Kidney tubule cell (primary cell): ENCODE data around the gene SPTSSA.
"Not testable (repeated sequence)": the region's sequence is repeated elsewhere in the genome, so short reads cannot be mapped to it uniquely, and the experiment has no call there.

Experiments used
- DNase-seq: peaks from one replicate; pipeline ENCODE4 v3.0.0-alpha.2; 2018; ENCODE audit warnings: low spot score

The SPTSSA gene

DNA sequence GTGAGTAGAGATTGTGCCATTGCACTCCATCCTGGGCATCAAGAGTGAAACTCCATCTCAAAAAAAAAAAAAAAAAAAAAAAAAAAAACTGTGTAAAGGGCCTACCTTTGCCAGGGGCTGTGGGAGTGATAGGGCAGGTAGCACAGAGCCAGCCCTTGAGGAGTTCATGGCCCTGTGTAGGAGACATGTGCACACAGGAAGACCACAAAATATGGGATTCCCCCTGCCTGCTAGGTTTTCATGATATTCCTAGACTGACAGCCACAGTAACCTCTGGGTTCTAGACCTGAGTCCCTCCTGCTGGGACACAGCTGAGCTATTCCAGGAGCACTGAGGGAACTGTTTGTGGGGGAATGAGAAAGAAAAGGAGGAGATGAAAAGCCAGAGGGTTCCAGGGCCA lies 8.3 kb upstream of the SPTSSA start:
- DNase-seq = no peak

- DNase-seq = no peak
Measured at GRCh38 chr14:34466691-34467090, 4.7 kb upstream of the SPTSSA start.

DNA sequence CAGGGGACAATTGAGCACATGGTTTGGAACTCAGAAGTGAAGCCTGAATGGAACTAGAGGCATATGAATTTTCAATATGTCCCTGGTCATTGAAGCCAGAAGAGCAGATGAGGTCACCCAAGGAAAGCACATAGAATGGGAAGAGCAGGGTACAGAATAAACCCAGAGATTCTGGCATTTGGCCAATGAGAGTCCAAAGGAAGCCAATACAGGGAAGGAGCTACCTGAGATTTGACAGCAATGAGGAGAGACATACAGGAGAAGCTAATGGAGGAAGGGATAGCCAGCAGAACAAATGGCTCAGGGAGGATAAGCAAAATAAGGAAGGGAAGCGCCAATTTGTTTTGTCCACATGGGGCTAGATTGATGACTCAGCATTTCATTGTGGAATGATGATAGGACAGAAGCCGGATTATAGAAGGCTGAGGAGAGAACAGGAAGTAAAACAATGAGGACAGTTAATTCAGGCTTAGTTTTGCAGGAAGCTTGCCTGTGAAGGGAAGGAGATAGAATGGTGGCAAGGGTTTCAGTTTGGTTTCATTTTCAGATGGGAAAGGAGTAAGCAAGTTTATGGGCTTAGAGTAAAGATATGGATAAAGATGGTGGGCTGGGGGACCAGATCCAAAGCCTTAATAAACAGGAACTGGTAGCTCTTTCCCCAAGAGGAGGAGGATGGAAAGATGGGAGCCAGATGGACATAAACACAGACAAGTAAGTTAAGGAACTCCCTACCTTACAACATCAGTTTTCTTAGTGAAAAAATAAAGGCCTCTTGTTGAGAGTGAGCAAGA lies 3.2 kb upstream of the SPTSSA start:
- peak; percentile 53 for DNase-seq

GRCh38 chr14:34463598-34463961 lies 1.5 kb upstream of the SPTSSA start:
- no peak for DNase-seq

DNA sequence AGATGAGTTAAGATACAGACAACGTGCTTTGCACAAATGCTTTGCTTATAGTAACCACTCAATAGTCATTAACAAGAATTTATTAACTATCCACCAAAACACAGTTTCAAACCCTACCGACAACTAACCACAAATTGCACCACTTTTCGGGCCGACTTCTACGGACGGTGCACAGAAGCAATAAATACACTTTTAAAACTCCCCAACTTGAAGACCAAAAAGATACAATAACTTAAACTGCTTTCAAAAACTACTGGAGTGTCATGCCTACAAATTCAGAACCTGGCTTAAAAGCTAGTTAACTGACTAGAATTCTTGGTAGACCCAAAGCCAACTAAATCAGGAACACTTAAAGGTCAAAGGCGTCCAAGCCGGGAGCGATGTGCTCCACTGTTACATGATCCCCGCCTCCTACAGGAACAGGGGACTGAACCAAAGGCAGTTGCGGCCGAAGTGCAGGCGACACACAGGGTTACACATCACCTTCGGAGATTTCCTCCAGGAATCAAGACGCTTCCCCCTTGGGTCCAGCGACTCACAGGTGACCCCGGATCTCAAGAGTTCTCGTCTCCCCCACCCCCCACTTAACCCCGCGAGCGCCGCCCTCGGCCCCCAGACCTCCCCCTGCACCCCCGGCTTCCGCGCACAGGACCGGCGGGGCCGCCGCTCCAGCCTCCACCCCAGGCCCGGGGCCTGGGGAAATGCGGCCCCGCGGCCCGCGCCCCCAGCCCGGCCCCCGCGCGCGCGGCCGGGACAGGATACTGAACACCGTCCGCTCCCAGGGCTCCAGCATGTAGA lies 507 bp downstream of the SPTSSA start:
- peak; percentile 71 for DNase-seq

- DNase-seq = peak; percentile 10
Measured at GRCh38 chr14:34460841-34461240, 1.2 kb downstream of the SPTSSA start.

DNA sequence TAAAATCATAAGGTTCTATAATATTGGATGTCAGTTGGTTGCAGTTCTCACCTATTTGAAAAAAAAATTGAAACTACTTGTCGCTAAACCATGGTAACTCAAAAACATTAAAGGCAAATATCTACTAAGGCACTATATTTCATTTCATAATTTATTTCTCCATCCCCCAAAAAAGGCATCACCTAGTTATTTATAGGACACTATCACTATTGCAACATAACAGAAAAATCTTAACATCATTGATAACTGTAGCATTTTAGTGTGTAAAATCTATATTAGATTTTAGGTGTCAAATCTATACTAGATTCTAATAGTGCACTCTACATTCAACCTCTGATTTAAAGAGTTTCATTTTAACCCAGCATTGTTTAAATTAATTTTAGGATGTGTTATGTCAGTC lies 1.7 kb downstream of the SPTSSA start:
- DNase-seq = no peak

DNA sequence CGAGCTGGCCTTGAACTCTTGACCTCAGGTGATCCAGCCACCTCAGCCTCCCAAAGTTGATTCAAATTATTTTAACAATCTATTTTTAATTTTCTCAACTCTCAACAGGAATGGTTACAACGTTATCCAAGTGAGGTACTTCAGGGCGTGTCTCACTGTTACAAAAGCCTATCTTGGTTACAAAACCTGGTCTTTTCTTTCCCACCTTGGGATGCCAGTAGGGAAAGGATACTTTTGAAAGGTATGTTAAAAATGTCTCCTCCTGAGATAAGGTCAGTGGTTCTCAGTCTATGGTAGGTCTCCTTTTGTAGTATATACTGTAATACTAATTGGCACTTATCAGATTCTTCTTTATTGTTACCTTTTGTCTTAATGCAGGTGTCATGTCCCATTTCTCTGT lies 4.9 kb downstream of the SPTSSA start:
- DNase-seq = no peak

DNA sequence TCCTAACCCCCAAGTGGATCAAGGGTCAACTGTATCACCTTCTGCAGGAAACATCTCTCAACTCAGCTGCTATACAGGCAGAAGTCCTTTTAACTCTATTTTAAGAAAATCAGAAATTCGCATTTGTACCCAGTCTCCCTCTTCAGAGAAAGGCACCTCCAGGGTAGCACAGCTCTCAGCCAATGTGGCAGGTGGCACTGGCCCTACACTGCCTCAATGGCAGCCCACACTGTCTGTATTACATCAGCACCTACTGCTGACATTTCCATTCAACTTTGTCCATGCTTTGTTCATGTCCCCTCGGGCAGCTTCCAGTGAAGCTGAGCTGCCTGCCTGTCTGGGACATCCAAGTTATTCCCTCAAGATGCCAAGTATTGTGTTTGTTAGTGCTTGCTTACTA lies 8.8 kb downstream of the SPTSSA start:
- DNase-seq = no peak

DNA sequence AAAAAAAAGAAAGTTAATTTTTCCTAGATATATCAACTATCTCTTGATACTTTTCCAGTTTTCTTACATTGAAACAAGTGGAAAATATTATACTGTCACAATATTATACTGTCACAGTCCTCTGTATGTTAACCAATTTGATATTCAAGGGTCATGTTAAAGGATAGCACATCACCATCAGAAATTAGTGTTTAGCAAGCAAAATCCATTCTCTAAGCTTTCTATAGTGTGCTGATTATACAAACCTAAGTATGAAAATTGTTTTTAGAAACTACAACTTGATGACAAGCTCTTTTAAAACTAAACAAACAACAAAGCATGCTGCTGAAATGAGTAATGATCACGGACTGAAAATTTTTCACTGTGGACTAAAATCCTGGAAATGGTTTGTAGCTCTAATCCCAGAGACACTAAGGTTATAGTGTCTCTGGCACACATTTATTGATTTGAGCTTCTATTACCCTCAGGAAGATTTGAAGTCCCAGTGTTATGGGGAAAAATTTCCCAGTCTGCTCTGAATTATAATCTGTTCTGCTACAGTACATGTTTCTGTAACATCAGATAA lies 9.7 kb downstream of the SPTSSA start:
- no peak for DNase-seq

GRCh38 chr14:34450958-34451357 lies 11.1 kb downstream of the SPTSSA start:
- DNase-seq = no peak

DNA sequence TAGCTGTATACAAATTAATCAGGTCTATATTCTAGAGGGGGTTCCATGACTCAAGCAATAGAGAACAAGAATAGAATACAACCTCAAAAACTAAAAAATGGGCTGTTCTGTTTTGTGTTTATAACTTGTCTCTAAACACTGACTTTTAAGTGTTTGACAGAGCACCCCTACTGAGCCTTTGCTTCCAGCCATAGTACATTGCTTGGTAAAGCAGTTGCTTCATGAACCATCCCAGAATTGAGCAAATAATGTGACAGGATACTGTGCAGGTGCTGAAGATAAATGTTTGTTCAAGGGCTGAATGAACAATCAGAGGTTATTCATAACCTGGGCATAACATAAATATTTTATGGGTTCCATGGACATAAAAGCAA lies 11.5 kb downstream of the SPTSSA start:
- DNase-seq = no peak

GRCh38 chr14:34449819-34450541 lies 12.1 kb downstream of the SPTSSA start:
- DNase-seq = no peak

DNA sequence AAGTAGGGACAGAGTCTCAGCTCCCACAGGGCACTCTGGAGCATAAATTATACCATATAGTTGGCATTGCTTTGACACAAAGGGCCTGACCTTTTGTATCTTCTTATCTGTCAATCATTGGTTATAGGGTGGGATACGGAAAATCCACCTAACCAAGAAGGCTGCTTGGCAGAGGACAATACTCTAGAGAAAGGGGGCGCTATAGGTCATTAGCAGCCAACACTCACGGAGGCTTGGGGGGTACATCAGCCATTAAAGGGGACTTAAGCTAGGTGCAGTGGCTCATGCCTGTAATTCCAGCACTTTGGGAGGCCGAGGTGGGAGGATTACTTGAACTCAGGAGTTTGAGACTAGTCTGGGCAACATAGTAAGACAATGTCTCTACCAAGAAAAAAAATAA lies 22.9 kb downstream of the SPTSSA start:
- DNase-seq = no peak

- DNase-seq = no peak
Measured at GRCh38 chr14:34438438-34438837, 23.6 kb downstream of the SPTSSA start.

- no peak for DNase-seq
Measured at GRCh38 chr14:34437729-34438080, 24.3 kb downstream of the SPTSSA start.

DNA sequence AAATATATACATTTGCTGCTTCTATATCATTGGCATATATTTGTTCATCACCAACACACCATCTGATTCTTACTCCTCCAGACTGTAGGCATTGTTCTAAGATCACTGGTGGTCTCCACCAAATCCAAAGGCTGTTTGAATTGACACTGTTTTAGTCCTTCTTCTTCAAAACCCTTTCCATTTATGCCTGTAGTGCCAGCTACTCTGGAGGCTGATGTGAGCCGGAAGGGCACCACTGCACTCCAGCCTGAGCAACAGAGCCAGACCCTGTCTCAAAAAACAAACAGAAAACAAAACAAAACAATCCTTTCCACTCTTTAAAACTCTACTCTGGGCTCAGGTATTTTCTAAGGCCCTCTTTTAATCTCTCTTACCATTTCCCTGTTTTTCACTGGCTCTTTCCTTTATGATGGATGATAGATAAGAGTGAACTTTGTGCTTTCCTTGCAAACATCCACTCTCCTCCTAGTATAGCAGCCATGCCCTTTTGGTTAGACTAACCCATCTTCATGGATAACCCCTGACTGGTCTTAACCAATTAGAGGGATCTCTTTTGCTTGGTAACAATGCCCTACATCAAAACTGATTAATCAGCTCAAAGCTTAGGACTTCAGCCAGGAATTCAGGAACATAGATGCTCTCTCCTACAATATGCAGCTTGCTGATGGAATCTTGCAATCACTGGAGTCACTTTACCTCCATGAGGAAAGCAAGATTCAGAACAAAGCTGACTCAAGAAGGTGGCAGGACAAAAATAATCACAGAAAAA lies 24.9 kb downstream of the SPTSSA start:
- no peak for DNase-seq

GRCh38 chr14:34436118-34436905 lies 25.7 kb downstream of the SPTSSA start:
- peak; percentile 22 for DNase-seq

DNA sequence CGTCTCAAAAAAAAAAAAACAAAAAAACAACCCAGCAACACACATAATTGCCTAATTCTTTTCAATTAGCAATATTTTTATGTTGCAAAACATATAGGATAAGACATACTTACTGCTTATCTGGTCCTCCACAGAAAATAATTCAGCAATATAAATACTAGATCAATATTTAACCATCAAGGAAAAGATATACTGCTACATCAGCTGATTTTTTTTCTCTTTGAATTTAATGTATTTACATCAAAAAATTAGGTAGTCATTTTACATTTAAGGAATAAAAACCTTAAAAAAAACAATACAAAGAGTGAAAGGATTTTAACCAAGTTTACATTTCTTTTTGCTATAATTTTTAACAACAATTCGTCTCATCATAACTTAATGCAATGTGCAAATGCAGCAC lies 28.1 kb downstream of the SPTSSA start:
- DNase-seq = no peak

- DNase-seq = not testable (repeated sequence)
Measured at GRCh38 chr14:34428102-34428466, 34.0 kb downstream of the SPTSSA start.
